ENCODE measurements around the gene LRRIQ4.

LRRIQ4 gene

DNA sequence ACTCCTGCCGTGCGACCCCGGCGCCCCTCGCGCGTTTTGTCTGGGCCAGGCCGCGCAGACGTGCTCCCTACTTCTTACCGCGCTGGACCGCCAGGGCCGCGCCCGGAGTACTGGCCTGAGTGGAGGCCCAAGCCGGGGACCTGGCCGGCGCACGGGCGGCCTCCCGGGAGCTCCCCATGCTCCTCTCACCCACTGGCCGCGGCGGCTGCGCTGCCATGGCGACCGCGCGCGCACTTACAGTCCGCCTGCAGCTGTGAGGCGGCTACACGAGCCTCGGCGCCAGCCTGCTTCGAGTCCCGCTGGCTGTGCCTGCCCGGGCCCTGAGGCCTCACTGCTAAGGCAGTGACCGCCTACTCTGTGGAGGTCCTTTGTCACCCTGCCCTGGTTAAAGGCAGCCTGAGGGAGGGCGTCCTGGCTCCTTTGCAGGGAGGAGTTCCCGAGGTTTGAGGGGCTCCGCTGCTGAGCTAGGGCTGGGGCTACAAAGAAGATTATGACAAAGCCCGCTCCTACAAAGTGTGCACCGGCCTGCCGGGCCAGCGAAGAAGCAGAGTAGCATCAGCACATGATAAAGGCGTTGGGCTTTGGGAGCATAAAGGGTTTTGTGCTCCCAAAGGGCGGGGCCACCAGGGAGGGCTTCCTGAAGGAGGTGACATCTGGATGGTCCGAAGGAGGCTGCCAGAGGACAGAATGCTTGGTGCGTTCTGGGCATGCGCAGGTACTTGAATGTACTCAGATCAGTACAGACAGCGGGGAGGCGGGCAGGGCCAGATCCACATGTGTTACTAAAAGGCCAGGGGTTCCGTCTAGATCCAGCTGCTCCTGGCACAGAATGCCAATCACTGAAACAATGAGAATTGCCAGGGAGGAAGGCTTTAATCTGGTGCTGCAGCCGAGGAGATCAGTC, at the start of gene LRRIQ4, which contains the start of gene LRRC34:
TSS of gene LRRIQ4 (plus strand) at position 539 of the 904 bp plus-strand sequence. CDS start 9,052 bp downstream, outside the sequence.
TSS of gene LRRC34 (minus strand) at position 573 of the 904 bp plus-strand sequence. CDS start at position 217, 356 bp downstream.
- peak; percentile 90 for DNase-seq

DNA sequence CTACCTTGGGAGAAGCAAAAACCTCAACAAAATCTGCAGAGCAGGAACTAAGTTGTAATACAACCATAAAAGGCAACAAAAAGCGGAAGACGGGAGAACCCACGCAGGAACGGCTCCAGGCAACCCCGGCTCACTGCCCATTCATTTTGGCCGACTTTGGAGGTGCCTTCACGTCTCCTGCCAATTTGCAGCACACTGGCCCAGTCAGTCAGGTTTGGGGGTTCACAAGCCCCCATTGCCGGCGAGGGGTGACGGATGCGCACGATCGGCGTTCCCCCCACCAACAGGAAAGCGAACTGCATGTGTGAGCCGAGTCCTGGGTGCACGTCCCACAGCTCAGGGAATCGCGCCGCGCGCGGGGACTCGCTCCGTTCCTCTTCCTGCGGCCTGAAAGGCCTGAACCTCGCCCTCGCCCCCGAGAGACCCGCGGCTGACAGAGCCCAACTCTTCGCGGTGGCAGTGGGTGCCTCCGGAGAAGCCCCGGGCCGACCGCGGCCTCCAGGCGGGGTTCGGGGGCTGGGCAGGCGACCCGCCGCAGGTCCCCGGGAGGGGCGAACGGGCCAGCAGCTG, 48.3 kb upstream of the LRRIQ4 start:
- no peak for DNase-seq

DNA sequence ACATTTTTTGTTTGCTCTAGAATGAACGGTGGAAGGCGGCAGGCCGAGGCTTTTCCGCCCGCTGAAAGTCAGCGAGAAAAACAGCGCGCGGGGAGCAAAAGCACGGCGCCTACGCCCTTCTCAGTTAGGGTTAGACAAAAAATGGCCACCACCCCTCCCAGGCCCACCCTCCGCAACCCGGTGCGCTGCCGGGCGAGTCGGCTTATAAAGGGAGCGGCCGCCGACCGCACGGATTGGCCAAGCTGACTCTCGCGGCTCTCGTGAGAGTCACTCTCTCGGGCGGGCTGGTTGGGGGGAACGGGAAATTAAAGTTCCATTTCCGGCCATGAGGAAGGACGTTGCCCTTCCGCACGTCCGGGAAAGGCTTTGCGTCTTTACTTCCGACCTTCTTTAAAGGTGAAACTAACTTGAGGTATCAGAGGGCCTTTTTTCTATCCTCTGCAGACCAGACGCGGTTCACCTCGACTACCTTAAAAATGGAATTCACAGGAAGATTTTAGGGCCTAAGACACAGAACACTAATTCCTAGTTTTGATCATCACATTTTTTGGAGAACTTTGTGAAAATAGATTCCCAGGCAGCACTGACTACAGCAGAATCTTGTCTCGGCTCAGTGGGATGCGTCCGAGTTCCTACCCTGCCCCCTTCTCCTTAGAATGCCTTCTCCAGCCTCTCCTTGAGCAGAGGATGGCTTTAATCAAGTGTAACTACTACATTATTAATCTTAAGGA, 47.6 kb upstream of the LRRIQ4 start, which contains the start of gene TERC:
TSS of gene TERC (minus strand) at position 179 of the 731 bp plus-strand sequence.
- DNase-seq, result peak; percentile 90

DNA sequence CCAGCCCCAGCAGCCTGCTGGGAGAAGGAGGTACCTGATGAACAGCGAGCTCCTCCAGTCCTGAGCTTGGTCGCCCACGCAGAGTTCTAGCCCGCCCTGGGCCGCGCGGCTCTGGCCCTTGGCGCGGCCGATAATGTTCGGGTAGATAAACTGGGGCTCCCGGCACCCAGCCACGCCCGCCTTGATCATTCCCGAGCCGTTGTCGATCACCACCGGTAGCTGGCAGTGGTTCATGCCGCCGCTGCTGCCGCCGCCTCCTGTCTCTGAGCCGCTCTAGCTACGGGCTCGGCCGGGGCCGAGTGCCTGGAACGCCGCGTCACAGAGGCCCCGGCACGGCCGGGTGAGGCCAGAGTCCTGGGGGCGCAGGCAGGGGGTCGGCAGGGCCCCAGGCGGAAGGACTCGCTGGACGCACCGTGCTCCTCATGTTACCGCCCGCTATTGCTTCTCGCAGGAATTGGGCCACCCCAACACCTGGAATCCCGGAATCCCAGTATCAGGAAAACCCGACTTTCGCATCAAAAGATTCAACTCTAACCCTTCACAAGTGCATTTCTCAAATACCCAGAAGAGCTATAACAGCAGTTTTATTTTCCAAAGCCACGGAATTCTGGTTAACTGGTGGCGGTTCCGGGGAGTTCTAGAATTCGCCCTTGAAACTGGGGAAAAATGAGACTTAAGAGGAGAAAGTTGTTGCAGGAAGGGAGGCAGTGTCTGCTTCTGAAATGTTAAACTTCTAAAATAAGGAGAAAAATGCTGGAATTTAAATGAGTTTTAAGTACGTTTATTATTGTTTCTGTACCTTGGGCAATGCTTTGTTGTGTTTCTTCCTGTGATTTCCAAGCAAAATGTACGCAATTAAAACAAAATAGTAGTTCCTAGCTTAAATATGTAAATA, 43.1 kb upstream of the LRRIQ4 start, which contains the start of gene ACTRT3:
TSS of gene ACTRT3 (minus strand) at position 275 of the 895 bp plus-strand sequence. CDS start at position 234, 41 bp downstream.
- peak; percentile 73 for DNase-seq

DNA sequence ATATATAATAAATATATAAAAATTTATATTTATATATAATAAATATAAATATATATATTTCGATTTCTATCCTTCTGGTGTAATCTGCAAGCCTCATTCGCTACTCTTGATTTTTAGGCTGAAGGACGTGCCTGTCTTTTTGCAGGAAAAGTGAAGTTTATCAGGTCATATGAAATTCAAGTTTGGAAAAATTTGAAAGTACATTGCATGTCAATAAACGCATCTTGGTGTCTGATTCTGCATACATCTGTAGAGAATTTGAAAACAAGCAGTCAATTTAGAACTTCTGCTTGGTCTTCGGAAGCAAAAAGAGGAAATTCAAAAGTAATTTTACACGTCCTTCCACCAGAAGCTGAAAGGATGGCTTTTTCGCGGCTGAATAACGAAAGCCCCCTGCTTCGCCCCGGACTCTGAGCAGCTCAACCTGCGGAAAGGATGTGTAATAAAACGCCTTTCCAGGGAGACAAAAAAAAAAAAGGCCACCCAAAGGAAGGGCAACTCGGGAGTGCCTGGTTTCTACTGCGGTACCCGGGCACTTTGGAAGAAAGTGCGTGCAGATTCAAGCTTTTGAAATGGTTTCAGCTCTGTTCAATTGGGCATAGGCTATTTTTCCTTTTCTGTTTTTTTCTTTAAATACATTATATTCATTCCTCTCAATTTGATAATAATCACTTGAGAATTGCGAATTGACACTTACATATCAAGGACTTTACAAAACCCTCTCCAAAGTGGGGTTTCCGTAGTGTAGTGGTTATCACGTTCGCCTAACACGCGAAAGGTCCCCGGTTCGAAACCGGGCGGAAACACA, 41.0 kb upstream of the LRRIQ4 start:
- peak; percentile 59 for DNase-seq

DNA sequence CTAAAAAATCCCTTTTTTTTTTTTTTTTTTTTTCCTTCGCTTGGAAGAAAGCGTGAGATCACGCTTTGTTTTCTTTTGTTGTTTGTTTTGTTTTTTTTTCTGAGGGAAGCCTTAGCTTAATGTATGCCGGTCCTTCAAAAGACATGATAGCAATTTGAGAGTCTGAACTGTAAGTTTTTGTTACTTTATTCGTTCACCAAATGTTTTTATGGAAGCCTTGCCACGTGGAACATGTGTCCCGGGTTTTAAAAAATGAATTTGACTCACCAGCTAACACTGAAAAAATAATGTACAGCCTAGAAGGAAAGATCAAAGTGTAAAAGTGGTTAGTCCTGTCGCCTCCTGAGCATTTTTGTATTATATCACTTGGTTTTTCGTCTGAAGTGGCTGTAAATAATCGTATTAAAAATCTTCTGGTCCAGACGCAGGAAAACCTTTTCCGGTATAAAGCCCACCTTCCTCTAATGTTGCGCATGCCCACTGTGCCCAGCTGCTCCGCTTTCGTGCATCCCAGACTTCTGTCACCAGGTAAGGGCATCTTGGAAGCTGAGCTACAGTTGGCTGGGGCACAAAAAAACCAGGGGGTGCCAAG, 40.3 kb upstream of the LRRIQ4 start:
- peak; percentile 61 for DNase-seq

DNA sequence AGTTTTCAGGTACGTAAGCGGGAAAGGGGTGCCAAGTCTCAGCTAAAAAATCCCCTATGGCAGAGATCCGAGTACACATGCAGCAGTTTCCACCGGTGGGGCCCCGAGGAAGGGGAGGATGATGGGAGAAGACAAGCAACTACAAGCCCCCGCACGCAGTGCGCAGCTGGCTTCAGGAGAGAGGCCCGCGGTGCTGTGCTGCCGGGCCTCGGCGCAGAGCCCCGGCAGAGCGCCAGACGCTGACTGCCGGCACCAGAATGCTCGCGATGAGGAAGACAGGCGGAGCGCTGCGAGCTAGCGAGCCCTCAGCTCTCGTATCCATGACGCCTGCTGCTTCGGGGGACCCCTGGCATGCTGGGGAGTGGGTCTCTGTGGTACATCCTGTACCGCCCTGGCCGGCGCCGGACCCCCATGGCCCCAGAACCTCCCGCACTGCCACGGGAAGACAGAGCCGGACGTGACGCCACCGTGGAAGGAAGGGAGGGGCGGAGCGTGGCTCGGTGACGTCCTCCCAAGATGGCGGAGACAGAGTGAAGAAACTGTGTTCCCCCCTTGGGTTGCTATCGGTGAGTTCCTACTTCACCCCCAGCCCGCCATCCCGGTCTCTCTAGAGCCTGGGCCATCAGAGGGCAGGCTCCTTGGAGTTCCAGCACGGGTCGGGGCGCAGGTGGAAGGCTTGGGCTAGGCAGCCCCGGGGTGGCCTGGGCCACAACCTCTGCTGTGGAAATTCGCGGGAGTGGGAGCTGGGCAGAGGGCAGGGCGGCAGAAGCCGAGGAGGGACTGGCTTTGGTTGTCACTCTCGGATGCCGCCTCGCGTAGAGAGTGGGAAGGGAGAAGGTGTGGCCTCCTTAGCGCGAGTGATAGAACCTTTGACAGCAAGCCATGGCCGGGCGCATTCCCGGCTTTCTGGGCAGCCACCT, 39.5 kb upstream of the LRRIQ4 start, which contains the start of gene MYNN:
TSS of gene MYNN (plus strand) at position 500 of the 920 bp plus-strand sequence. CDS start 900 bp downstream, outside the sequence.
- peak; percentile 68 for DNase-seq

DNA sequence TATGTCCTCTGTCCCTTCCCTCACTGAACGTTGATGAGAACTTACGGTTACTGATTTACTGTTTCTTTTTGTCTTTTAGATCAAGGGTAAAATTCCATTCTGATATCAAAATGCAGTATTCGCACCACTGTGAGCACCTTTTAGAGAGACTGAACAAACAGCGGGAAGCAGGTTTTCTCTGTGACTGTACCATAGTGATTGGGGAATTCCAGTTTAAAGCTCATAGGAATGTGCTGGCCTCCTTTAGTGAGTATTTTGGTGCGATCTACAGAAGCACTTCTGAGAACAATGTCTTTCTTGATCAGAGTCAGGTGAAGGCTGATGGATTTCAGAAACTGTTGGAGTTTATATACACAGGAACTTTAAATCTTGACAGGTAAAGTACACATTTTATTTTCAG, 38.5 kb upstream of the LRRIQ4 start:
- DNase-seq, result no peak

DNA sequence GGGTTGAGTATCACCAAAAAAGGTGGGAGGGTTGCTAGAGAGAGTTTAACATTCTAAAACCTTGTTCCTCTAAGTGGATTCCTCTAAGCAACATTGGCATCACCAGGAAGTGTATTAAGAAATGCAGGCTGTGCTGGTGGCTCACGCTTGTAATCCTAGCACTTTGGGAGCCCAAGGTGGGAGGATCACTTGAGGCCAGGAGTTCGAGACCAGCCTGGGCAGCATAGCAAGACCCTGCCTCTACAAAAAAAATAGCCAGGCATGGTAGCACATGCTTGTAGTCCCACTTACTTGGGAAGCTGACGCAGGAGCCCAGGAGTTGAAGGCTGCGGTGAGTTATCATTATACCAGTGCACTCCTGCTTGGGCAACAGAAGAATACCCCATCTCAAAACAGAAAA, 34.8 kb upstream of the LRRIQ4 start:
- DNase-seq, result no peak

DNA sequence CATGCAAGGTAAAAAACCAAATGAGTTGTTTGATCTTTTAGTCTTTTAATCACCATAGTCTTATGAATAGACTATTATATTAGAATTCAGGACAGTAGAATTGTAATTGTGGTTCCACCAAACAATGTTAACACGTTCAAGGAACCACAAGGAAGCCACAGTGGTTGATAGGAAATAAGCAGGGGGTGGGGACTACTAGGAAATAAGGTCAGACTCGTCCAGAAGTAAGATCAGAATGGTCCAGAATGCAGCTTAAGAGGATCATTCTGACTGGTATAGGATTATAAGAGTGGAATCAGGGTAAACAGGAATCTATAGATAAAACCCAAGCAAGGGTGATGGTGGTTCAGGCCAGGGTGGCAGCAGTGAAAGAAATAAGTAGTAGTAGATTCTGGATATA, 31.9 kb upstream of the LRRIQ4 start:
- DNase-seq, result no peak

DNA sequence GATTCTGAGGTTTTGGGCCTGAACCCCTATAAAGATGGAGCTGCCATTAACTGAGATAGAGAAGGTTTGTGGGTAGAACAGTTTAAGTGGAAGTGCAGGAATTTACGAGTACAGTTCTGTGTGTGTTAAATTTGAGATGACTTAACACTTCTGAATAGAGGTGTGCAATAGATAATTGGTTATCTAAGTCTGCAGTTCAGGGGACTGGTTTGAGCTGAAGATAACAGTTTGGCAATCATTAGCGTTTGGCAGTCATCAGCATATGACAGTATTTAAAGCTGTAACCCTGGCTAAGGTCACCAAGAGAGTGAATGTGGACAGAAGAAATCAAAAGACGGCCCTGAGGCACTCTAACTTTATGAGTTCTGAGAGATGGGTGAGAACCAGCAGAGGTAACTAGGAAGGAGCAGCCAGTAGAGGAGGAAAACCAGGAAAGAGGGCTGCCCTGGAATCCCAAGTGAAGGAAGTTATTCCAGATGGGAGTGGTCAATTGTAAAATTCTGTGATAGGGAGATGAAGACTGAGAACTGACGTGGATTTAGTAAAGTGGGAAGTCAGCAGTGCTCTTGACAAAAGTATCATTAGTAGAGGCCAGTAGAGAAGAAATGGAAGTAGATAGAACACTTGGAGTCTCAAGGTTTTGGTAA, 31.3 kb upstream of the LRRIQ4 start:
- DNase-seq, result no peak

DNA sequence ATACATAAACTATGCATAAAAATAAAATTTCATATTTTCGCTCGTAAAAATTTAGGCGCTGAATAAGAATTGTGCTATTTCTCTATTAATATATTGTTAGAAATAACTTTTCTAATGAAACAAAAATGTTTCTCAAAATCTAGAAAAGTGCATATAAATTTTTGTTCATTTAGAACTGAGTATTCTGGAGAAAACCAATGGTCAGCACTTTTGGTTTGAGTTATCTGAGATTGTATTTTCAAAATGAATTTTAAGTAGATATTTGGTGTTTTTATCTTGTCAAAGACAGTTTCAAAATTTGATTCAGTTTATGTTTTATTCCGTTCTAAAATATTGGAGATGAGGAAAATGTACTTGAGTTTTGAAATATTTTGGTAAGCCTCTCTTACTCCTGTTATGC, 25.6 kb upstream of the LRRIQ4 start:
- DNase-seq, result no peak

DNA sequence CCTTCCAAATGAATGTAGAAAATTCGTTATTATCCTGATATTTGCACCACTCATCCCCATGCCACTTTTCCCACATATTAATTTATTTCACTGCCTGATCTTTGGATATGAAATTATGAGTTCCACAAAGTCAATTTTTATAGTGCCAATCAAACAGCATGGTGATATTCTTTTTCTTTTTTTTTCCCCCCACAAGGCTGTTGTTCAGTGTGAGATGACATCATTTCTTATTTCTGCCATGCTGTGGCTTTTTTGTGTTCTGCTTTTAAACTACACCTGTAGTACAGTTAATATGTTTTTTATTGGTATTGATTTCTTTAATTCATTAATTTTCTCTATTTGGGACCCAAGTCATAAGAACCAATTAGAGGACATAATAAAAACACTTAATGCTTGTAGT, 24.9 kb upstream of the LRRIQ4 start:
- DNase-seq, result no peak

DNA sequence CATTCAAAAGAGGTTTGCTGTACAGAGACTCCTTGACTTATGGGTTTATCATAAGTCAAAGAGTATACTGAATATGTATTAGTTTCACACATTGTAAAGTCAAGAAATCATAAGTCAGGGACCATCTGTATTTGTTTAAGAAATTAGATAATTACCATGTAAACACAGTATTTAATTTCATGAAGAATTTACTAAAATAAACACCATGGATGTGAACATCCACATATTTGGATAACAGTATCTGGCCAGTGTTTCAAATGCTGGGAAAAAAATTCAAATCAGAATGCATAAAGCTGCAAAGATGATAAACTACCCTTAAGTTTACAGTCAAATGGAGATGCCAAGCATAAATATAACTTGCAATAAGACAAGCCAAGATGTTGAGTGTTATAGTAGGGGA, 22.5 kb upstream of the LRRIQ4 start:
- DNase-seq, result no peak

DNA sequence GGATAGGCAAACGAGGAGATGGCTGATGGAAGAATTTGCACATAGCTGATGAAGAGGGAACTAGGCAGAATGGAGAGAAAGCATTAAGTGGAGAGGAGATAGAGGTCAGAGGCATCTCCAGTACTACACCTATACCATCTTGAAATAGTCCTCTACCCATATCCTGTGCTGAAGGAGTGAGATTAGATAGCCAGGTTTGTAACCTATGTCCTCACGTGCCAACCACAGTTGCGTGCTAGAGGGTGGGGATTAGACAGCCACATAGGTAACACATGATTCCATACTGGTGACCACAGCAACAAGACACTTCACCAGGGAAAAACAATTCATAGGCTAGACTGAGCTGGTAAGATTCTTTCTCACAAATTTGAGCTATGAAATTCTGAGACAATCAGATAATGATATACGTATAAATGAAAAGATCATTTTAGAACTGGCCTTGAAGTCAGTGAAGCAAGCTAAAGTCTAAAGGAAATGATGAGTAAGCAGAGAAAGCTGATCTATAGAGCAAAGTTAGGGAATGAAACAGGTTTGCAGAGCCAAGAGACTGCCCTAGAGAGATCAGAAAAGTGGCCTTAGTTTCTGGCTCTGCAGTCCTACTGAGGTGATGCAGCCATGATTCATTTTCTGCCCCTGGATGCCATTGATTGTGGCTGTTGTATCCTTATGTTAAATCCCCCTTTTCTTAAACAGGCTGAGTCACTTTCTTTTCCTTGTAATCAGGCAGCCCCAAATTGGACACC, 21.8 kb upstream of the LRRIQ4 start:
- no peak for DNase-seq

DNA sequence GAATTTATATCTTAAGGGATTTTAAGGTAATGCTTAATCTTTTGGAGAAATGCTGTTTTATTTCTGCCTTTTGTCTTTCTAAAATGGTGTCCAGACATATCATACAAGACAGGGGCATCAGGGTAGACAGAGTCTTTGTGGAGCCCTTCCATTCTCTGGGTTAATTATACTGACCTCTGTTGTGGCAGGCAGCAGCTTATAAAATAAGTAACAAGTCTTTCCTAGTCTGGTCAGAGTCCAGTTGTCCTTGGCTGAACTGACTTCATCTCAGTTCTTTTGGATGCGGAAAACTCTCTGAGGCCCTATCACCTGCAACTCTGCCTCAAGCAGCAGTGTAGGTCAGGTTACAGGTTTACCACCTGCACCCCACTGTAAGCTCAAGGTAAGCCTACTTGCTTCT, 20.3 kb upstream of the LRRIQ4 start:
- DNase-seq, result no peak

DNA sequence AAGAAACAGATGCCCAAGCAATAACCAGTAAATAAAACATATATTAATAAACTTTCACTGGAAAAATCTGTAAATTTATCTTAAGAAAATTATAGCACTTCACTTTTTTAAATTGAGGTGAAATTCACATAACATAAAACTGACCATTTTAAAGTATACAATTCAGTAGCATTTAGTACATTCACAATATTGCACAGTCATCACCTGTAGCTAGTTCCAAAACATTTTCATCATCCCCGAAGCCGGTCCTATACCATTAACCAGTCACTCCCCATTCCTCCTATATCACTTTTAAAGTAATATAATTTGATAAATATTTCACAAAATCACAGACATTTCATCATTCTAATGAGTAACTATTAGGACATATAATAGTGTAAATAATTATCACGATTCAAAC, 8.0 kb upstream of the LRRIQ4 start:
- DNase-seq, result no peak

DNA sequence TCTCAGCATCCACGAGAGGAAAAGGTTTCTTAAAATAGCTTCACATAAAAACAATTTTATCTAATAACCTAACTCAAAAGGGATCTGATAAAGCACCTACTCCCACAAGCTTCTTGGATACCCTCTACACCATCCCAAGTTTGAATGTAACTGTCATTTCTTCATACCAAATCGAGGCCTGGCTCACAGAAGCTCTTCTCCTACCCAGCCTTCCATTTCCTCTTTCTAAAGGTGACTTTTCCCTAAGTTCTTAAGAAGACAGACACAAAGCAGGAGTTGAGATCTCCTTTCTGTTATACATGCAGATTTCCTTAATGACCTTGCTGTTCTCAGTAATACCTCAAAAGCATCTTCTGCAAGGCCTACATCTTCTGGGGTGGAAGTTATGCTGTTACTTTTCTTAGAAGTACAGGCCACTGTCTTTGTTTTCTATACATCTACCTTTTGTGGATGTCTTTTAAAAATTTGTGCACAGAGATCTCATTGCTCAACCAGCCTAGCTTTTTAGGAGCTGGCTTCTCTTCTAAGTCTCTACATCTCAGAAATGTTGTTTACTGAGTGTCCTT, 3.4 kb upstream of the LRRIQ4 start:
- no peak for DNase-seq

Data from NCI-H510A (cell line).